HUDEP-2 (cell line): ENCODE data around the gene DNAH7.
A peak's percentile ranks its signal among the peaks of the same experiment; 100 is the strongest.

Experiments used
- DNase-seq, 76 experiments: peaks; one replicate each; lab custom pipeline; 2025; ENCODE audit not compliant: unreplicated experiment in 76 of 76; lab: John Stamatoyannopoulos, UW

The DNAH7 gene

DNA sequence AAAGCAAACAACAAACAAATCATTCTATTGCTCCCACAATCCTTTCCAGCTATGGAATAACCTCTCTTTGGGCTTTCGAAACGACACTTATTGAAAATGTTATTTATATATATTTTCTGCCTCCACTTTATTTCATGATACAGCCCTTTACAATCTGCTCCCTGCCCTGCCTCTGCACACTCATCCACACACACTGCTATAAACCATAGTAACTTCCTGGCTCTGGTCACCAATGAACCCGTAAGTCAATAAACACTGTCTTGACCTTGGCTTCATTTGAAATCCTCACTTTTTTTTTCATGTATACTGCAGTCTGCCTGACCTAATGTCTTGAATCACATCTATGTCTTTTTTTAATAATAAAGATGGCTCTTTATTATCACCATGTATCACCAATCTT, 250.1 kb downstream of the DNAH7 start:
- no peak for DNase-seq

DNA sequence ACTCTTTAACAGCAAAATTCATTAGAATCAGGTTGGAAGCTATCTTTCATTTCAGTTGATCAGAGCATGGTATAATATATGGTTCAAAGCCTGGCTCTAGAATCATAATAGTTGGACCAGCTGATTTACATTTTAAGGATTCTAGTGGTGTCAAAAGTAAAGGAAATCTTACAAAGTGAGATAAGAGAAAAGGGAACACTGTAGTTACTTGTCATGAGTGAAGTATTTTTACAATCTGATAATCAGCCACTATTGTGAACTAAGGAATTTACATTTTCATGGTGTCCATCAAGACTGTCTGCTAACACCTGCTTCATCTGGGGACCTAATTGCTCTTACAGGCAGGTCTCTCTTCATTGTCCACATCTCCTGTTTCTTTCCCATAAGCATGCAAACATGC, 250.5 kb downstream of the DNAH7 start:
- no peak for DNase-seq

DNA sequence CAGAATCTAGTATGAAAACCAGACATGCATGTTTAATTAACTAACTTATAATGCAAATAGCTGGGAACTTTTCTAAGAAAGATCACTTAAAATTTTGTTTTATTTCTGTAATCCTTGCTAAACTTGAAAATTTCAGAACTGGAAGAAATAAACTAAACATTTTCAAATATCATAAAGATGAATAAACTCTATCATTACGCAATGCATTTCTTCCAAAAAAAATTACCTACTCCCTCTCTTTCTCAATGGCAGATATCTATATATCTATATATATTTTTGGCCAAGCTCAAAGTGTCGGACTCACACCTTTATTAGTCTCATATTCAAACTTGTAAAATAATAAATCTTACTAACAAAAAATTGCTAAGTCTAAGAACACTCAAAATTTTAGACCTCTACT, 253.6 kb downstream of the DNAH7 start:
- DNase-seq = no peak

- no peak for DNase-seq
Measured at GRCh38 chr2:195813421-195813820, 255.2 kb downstream of the DNAH7 start.

DNA sequence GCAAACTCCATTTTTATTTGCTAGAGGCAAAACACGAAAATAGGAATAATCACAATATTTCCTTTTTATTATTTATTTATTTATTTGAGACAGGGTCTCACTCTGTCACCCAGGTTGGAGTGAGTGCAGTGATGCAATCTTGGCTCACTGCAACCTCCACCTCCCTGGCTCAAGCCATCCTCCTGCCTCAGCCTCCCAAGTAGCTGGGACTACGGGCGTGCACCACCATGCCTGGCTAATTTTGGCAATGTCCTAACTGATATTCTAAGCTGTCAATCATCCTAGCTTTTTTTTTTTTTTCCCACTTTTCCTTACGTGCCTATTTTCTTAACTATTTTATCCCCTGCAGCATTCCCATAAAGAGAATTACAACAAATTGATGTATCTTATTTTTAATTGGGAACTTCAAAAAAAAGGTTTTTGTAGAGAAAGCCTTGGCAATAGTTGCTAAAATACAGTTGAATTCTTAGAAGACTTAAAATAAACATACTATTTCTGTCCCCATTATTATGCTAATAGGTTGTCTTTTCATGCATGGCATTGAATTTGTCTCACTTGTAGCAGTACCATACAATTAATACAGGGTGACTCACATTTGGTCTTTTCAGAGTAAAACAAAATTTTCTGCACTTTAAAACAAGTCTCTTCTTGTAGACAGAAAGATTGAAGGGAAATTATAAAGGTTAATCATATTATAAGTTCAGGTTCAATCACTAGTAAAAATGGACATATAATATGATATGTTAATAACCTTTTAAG, 258.1 kb downstream of the DNAH7 start:
- DNase-seq = no peak

DNA sequence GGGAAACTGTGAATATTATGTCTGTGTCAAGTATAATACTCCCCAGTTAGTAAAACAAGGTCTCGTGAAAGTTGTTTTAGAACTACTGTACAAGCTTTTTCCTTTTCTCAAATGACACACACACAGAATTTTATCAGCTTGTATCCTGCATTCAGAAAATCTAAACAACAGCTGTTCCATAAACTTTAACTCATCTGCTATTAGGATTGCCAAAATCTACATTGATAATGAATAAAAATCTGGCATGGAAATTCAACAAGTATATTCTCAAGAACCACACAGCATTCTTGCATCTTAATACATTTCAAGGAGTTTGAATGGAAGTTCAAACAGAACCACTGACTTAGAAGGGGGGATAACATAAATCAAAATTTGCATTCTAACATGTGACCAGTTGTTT, 260.4 kb downstream of the DNAH7 start:
- DNase-seq = no peak

DNA sequence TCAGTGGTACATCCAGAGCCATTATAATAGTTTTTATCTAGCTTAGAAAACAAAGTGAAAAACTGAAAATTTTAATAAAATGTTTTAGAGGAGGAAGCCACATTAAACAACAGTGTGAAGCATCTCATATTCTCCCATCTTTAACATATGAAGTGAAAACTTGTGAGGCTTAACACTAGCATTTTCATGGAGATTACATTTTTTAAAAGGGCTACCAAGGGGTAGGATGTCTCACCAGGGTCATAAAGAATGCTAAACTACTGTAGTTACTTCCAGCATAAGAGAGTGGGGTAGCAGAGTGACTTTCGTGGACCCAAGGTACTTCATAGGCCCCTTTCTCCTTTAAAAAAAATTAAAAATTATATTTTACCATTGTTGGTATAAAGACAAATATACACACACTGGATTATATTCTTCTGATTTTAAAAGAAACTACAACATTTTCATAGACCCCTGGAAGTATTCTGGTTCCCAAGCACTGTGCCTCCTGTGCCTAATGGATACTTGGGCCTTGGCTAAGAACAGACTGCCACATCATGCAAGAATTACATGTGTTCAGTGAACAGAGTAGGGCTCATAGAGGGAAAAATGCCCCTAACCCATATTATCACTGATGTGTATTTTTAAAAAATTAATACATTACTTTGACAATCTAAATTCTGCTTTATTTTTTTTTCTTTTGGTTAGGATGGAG, 263.2 kb downstream of the DNAH7 start:
- no peak for DNase-seq

GRCh38 chr2:195795879-195796278, 272.8 kb downstream of the DNAH7 start:
- no peak for DNase-seq

DNA sequence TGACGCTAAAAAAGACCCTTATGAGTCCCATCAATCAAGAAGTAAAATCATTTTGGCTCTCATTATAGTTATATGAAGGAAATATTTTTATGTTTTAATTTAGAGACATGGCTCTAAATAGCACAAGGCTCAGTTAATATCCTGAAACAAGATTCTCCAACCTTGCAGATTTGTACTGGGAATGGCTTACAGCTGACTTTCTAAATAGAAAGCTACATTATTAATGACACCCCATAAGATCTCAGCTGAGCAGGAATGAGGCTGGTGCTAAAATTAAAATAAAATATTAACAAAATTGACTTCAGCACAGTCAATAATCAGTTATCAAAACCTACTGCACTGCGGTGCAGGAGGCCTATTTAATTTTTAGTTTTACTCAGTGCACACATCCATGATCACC, 274.8 kb downstream of the DNAH7 start:
- DNase-seq = no peak

GRCh38 chr2:195782156-195782555, 286.5 kb downstream of the DNAH7 start:
- no peak for DNase-seq

DNA sequence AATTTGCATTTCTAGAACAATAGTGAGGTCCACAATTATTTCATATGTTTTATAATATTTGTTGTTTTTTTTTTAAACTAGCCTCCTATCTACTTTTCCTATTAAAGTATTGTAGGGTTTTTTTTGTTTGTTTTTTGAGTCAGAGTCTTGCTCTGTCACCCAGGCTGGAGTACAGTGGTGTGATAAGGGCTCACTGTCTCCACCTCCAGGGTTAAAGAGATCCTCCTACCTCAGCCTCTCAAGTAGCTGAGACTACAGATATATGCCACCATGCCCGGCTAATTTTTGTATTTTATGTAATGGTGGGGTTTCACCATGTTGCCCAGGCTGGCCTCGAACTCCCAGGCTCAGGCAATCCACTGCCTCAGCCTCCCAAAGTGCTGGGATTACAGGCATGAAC, 289.1 kb downstream of the DNAH7 start:
- DNase-seq = peak in 15 of 76 experiments; percentile 1 to 30 (median 9)

GRCh38 chr2:195769975-195770374, 298.7 kb downstream of the DNAH7 start:
- no peak for DNase-seq

DNA sequence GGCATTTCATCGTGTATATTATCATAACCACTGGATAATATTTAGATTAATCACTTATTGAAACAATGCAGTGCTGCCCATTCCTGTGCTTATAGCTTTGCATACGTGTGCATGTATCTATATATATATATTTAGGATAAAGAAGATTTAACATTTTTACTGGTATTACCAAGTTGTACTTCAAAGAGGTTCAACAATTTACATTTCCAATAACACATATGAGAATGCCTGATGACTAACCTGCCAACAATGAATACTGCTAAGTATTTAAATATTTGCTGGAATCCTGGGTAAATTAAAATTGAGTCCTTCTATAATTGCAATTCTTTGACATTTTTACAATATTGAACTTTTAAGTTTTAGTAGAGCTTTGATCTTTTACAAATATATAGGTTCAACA, 300.2 kb downstream of the DNAH7 start:
- no peak for DNase-seq

DNA sequence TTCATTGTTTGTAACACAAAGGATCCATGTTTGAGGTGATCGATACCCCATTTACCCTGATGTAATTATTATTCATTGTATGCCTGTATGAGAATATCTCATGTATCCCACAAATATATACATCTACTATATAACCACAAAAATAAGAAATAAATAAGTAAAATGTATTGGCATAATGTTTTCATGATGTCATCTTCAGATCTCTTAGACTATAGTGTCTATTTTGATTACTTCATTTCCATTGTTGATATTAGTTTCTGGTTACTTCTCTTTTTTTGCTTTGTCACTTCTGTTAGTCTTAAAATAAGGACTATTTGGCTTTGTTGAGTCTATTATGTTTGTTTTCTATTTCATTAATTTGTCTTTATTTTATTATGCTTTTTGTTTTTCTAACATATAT, 301.9 kb downstream of the DNAH7 start:
- DNase-seq = no peak

DNA sequence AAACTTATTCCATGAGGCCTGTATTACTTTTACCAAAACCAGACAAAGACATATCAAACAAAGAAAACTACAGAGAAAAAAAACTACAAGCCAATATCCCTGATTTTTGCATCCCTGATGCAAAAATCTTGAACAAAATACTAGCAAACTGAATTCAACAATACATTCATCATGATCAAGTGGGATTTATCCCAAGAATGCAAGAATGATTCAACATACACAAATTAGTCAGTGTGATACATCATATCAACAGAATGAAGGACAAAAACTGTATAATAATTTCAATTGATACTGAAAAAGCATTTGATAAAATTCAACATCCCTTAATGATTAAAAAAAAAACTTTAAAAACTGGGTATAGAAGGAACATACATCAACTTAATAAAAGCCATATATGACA, 304.8 kb downstream of the DNAH7 start:
- no peak for DNase-seq

GRCh38 chr2:195759877-195760276, 308.8 kb downstream of the DNAH7 start:
- no peak for DNase-seq

- DNase-seq = no peak
Measured at GRCh38 chr2:195758846-195759245, 309.8 kb downstream of the DNAH7 start.

- DNase-seq = no peak
Measured at GRCh38 chr2:195756218-195756942, 312.3 kb downstream of the DNAH7 start.

GRCh38 chr2:195741191-195741590, 327.4 kb downstream of the DNAH7 start:
- DNase-seq = no peak

GRCh38 chr2:195737511-195738325, 330.9 kb downstream of the DNAH7 start:
- DNase-seq = no peak

- DNase-seq = no peak
Measured at GRCh38 chr2:195735347-195735746, 333.3 kb downstream of the DNAH7 start.
